Lower leg skin (tissue), 3 donors: ENCODE measurements around the gene VSTM2L.

Source experiments
- CTCF ChIP-seq, 3 donors: fragments of 450-650 bp; IDR thresholded peaks; one replicate each; pipeline ENCODE4 v1.5.1; 2016; ENCODE audit warnings: antibody characterized with exemption in 3 of 3, mild to moderate bottlenecking in 3 of 3, moderate library complexity in 2 of 3
- POLR2A ChIP-seq, 2 donors: fragments of 450-650 bp; IDR thresholded peaks; one replicate each; pipeline ENCODE4 v1.6.1; 2016 to 2017; ENCODE audit warnings: antibody characterized with exemption in 2 of 2, mild to moderate bottlenecking in 1 of 2, moderate library complexity in 1 of 2

- TF ChIP-seq CTCF (IDR thresholded peaks at IDR 0.05) (no peak), POLR2A (IDR thresholded peaks at IDR 0.05) (no peak)
Observed at GRCh38 chr20:37859406-37860171, 43.3 kb upstream of the VSTM2L start.
